Hepatocyte (in vitro differentiated cells): Measurements from ENCODE around the gene DIS3L2.

Experiments used
- EZH2 ChIP-seq: fragments of 200-600 bp; sonication (generic); IDR thresholded peaks from 2 replicates; pipeline ENCODE4 v1.6.1; 2016; ENCODE audit warnings: antibody characterized with exemption, mild to moderate bottlenecking, borderline replicate concordance
- EZH2phosphoT487 ChIP-seq: fragments of 200-600 bp; sonication (generic); IDR thresholded peaks from one replicate; pipeline ENCODE4 v1.6.1; 2018; ENCODE audit warnings: antibody characterized with exemption, mild to moderate bottlenecking, low read depth, moderate library complexity; ENCODE audit not compliant: unreplicated experiment, severe bottlenecking
- TF ChIP-seq, protein P1 (sequence below): fragments of 200-600 bp; sonication (generic); IDR thresholded peaks from 2 replicates; pipeline ENCODE4 v1.5.1; 2016; ENCODE audit warnings: antibody characterized with exemption, mild to moderate bottlenecking; ENCODE audit not compliant: poor library complexity

DNA sequence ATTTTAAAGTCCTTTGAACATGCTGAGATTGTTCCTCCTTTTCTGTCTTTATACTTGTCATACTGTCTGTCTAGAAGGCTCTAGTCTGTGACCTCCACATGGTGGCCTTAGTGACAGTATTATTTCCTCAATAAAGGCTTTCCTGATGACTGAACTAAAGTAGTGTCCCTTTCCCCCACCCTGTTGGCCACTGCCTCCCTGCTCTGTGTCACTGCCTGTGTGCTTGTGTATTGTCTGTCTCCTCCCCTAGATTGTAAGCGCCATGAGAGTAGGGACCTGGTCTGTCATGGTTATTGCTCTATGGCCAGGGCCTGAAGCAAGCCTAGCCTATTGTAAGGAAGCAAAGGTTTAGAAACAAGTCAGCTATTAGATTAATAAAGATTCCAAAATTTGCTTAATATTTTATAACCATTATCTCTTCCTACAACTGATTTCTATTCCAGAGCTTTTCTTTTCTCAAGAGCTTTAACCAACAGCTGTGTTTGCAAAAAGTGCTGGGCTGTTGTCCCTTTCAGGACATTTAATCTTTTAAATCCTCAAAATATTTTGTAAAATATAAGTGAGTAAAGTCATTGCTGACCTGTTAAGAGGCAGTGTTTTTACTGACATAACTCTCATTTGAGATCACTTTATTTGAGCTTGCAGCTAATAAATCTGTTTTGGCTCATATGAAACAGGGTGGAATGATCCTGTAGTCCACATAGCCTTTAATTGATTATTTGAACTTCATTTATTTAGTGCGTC is 35.5 kb downstream of the DIS3L2 start:
- TF ChIP-seq, protein P1, sequence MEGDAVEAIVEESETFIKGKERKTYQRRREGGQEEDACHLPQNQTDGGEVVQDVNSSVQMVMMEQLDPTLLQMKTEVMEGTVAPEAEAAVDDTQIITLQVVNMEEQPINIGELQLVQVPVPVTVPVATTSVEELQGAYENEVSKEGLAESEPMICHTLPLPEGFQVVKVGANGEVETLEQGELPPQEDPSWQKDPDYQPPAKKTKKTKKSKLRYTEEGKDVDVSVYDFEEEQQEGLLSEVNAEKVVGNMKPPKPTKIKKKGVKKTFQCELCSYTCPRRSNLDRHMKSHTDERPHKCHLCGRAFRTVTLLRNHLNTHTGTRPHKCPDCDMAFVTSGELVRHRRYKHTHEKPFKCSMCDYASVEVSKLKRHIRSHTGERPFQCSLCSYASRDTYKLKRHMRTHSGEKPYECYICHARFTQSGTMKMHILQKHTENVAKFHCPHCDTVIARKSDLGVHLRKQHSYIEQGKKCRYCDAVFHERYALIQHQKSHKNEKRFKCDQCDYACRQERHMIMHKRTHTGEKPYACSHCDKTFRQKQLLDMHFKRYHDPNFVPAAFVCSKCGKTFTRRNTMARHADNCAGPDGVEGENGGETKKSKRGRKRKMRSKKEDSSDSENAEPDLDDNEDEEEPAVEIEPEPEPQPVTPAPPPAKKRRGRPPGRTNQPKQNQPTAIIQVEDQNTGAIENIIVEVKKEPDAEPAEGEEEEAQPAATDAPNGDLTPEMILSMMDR = no peak
- TF ChIP-seq EZH2phosphoT487 (no peak), EZH2 (no peak)
